ENCODE results near the gene TIMM44. TPM values are rescaled to one million over a fixed set of nuclear protein-coding genes. Genes with fewer than 3 reads are reported as not detected.
A peak's percentile ranks its signal among the peaks of the same experiment; 100 is the strongest.

TIMM44 gene
- total RNA-seq, 1 experiment from 2014 or later, result 114 TPM

- Histone ChIP-seq H3K56ac (ENCODE audit: insufficient read length, low read depth, low read length) (no peak overlapping the region), H2BK15ac (ENCODE audit: low read depth, low read length) (no peak overlapping the region), H4K20me1 (ENCODE audit: control insufficient read depth, insufficient read depth, insufficient read length) (peaks cover 7% of the 10 kb centered on the region), H4K8ac (replicated peaks; ENCODE audit: insufficient read length, low read depth, low read length) (no peak overlapping the region), H2BK5ac (ENCODE audit: insufficient read length, low read length) (no peak overlapping the region), H3K27ac (ENCODE audit: insufficient read length, low read depth, low read length) (no peak overlapping the region), H3K9ac (ENCODE audit: extremely low read depth, insufficient read length, low read length) (no peak overlapping the region), H3K23ac (ENCODE audit: insufficient read length, low read depth, low read length) (no peak overlapping the region), H3K18ac (ENCODE audit: insufficient read length, low read depth, low read length) (no peak overlapping the region), H2BK120ac (ENCODE audit: low read depth, low read length, poor library complexity, severe bottlenecking) (no peak overlapping the region), H3K79me1 (ENCODE audit: insufficient read depth, low read depth, low read length, poor library complexity, severe bottlenecking) (peaks cover 5% of the 10 kb centered on the region), H4K5ac (ENCODE audit: insufficient read length, low read depth, low read length) (no peak overlapping the region), H2BK20ac (ENCODE audit: low read depth, low read length, poor library complexity, severe bottlenecking) (no peak overlapping the region), H3K27me3 (ENCODE audit: insufficient read depth, low read length) (no peaks in the 10 kb centered on the region), H2AFZ (ENCODE audit: low read length) (no peak overlapping the region), H3T11ph (ENCODE audit: low read length) (no peak overlapping the region), H3K23me2 (ENCODE audit: insufficient read length, low read depth, low read length, poor library complexity, severe bottlenecking) (no peaks in the 10 kb centered on the region), H3K9me3 (ENCODE audit: control insufficient read depth, low read depth, low read length) (no peaks in the 10 kb centered on the region), H3K4me2 (ENCODE audit: insufficient read depth, insufficient read length, low read length) (no peak overlapping the region), H2AK5ac (ENCODE audit: insufficient read length, low read length) (no peak overlapping the region), H4K91ac (ENCODE audit: insufficient read length, low read depth, low read length) (no peak overlapping the region), H3K14ac (ENCODE audit: insufficient read depth, low read length) (no peak overlapping the region), H3K4ac (ENCODE audit: low read depth, low read length) (no peak overlapping the region), H3K79me2 (ENCODE audit: insufficient read depth, low read length) (no peaks in the 10 kb centered on the region; the same call in 1 of the 2 replicates), H3K4me1 (ENCODE audit: insufficient read depth, low read length) (no peaks in the 10 kb centered on the region), H2BK12ac (ENCODE audit: insufficient read length, low read depth, low read length) (no peak overlapping the region)
- Mint-ChIP-seq H3K27me3 (ENCODE audit: low read depth) (no peaks in the 10 kb centered on the region), H3K27ac (peak overlapping the region; percentile 14 to 62 (median 57); a peak in 2 of 7 replicates), H3K4me3 (no peak overlapping the region), H3K4me1 (no peaks in the 10 kb centered on the region), H3K9me3 (no peaks in the 10 kb centered on the region), H3K36me3 (ENCODE audit: insufficient read depth in 1 of 3, low read depth in 3 of 3) (peaks cover 40 to 79% (median 76%) of the 10 kb centered on the region in 3 experiments; a peak in 6 of 7 replicates)
- no peak for DNase-seq
- no peak for TF ChIP-seq CTCF (conservative IDR thresholded peaks at IDR 0.05)
- WGBS (ENCODE audit: extremely low coverage, insufficient read length, low lambda C conversion rate), result no CpG with 5 or more reads among the region's 12 CpGs
Observed at GRCh38 chr19:7980635-7981121, 37.2 kb upstream of the TIMM44 start.
